ENCODE measurements around the gene B4GALNT4. TPM values are rescaled to one million over a fixed set of nuclear protein-coding genes. Genes with fewer than 3 reads are reported as not detected.
"Not testable (repeated sequence)": the region's sequence is repeated elsewhere in the genome, so short reads cannot be mapped to it uniquely, and the experiment has no call there.

B4GALNT4 gene
- total RNA-seq, 2 experiments from 2014 or later = 1.1 to 1.9 TPM

GRCh38 chr11:349270-349954 lies 19.9 kb upstream of the B4GALNT4 start:
- H3K9me3 Mint-ChIP-seq, H3K36me3 Mint-ChIP-seq, DNase-seq, H3K27me3 Mint-ChIP-seq, H3K27ac Mint-ChIP-seq, H3K4me3 Mint-ChIP-seq: not testable (repeated sequence)
- H3K4me1 Mint-ChIP-seq = peaks cover 33% of the 10 kb centered on the region

- H3K4me3 Mint-ChIP-seq, DNase-seq, H3K36me3 Mint-ChIP-seq, H3K9me3 Mint-ChIP-seq, H3K27me3 Mint-ChIP-seq: not testable (repeated sequence)
- Mint-ChIP-seq H3K4me1 (peaks cover 36% of the 10 kb centered on the region), H3K27ac (peak overlapping the region; percentile 36)
Observed at GRCh38 chr11:350033-350722, 19.1 kb upstream of the B4GALNT4 start.

GRCh38 chr11:350723-351255 lies 18.5 kb upstream of the B4GALNT4 start:
- H3K27me3 Mint-ChIP-seq = no peaks in the 10 kb centered on the region
- peak overlapping the region; percentile 36 for H3K27ac Mint-ChIP-seq

GRCh38 chr11:351411-351810 lies 17.9 kb upstream of the B4GALNT4 start:
- peaks cover 37% of the 10 kb centered on the region for H3K4me1 Mint-ChIP-seq
- H3K4me3 Mint-ChIP-seq = no peak overlapping the region
- peak overlapping the region; percentile 12 for H3K27ac Mint-ChIP-seq
- no peaks in the 10 kb centered on the region for H3K27me3 Mint-ChIP-seq
- H3K9me3 Mint-ChIP-seq = no peaks in the 10 kb centered on the region
- H3K36me3 Mint-ChIP-seq = no peaks in the 10 kb centered on the region
- no peak for DNase-seq

More at GRCh38 chr11:350723-351255, 18.5 kb upstream of the B4GALNT4 start:
- Mint-ChIP-seq H3K36me3 (no peaks in the 10 kb centered on the region), H3K4me1 (peaks cover 37% of the 10 kb centered on the region), H3K4me3 (no peak overlapping the region), H3K9me3 (no peaks in the 10 kb centered on the region)
- DNase-seq = no peak

DNA sequence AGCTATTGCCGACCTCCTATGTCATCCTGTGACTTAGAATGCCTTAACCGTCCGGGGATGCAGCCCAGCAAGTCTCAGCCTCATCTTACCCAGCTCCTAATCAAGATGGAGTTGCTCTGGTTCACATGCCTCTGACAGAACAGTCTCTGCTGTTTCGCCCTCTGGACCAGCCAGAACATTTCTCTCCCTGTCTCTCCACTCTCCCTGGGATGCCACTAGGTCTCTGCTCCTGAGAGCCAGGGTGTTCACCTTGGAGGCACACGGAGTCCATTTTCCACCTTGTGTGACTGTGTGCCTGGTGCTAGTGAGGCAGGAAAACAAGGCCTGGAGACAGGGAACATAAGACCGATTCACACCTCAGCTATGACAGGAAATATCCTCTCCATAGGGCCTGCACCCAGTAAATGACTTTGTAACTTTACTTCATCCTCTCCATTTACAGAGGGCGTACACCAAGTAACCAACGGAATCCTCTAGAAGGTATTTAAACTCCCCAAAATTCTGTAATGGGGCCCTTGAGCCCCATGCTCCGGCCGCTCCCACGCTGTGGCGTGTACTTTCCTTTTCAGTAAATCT lies 16.8 kb upstream of the B4GALNT4 start:
- Mint-ChIP-seq H3K9me3 (no peaks in the 10 kb centered on the region), H3K4me3 (no peak overlapping the region), H3K27ac (no peak overlapping the region), H3K27me3 (no peaks in the 10 kb centered on the region), H3K4me1 (peaks cover 37% of the 10 kb centered on the region), H3K36me3 (no peaks in the 10 kb centered on the region)
- no peak for DNase-seq

DNA sequence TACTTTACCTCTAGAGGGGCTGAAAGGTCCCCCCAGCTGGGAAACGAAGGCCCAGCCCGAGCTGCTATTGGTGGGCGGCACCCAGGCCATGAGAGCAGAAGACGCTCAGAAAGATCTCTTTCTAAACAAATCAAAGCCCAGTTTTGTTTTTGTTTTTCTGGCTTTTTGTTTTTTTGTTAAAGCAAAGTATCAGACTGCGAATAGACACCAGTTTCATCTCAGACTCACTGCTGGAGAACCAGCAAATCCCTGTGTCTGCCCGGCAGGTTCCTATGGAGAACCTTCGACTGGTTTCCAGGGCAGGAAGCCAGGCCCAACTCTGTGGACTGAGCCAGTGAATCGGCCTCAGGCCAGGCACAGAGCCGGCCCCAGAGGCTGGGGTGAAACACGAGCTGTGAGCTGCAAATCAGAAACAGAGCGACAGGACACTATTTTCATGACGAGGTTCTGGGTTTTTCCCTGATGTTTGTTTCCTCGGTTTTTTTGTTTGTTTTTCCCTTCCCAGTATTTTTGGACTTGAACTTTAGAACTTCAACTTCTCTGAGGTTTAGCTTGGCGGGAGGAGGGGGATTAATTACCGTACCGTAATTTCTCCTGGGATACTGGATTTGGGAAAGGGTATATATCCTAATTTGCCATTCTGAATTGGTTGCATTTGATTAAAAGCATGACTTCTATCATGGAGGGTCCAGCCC lies 16.0 kb upstream of the B4GALNT4 start:
- no peak for DNase-seq
- no peaks in the 10 kb centered on the region for H3K27me3 Mint-ChIP-seq
- H3K9me3 Mint-ChIP-seq = no peaks in the 10 kb centered on the region

DNA sequence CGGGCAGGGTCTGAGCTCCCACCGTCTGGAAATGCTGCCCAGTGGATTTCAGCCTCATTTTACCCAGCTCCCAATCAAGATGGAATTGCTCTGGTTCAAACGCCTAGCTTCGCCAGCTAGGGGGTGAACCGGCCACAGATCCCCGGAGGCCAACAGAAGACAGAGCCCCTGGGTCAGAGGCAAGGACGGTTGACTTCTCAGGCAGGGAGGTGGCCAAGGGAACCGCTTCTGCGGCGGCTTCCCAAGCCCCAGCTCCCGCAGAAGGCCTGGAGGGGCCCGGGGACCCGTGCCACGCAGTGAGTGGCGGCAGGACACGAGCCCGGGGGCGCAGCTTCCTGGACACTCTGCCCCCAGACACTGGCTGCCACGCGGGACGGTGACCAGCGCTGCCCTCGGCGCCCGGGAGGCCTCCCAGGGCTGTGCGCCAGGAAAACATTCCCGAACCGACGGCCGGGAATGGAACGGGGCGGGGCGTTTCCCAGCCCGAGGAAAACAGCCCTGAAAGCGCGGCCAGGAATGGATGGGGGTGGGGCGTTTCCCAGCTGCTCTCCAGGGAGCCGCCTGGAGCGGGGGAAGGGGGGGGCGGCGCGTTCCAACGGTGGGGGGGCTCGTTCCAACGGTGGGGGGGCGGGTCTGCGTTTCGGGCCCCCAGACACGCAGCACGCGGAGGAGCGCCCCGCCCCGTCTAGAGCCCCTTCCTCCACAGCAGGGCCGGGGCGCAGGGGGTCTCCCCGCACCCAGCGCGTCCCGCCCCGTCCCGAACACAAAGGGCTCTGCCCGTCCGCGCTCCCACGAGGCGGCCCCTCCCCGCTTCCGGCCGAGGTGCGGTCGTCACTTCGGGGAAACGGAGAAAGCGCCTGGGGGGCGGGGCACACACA lies 13.5 kb upstream of the B4GALNT4 start:
- Mint-ChIP-seq H3K4me3 (peak overlapping the region; percentile 84), H3K27ac (peak overlapping the region; percentile 94), H3K27me3 (no peaks in the 10 kb centered on the region), H3K4me1 (peaks cover 32% of the 10 kb centered on the region), H3K36me3 (no peaks in the 10 kb centered on the region), H3K9me3 (no peaks in the 10 kb centered on the region)
- peak; percentile 92 for DNase-seq

More for the DNA sequence above, 16.0 kb upstream of the B4GALNT4 start:
- Mint-ChIP-seq H3K4me3 (no peak overlapping the region), H3K36me3 (no peaks in the 10 kb centered on the region), H3K27ac (no peak overlapping the region), H3K4me1 (peaks cover 37% of the 10 kb centered on the region)

GRCh38 chr11:356610-357009 lies 12.7 kb upstream of the B4GALNT4 start:
- Mint-ChIP-seq H3K4me3 (no peak overlapping the region), H3K36me3 (no peaks in the 10 kb centered on the region), H3K4me1 (peaks cover 24% of the 10 kb centered on the region), H3K9me3 (peaks cover 2% of the 10 kb centered on the region), H3K27ac (no peak overlapping the region), H3K27me3 (no peaks in the 10 kb centered on the region)
- no peak for DNase-seq

GRCh38 chr11:357582-357981 lies 11.7 kb upstream of the B4GALNT4 start:
- peaks cover 19% of the 10 kb centered on the region for H3K4me1 Mint-ChIP-seq
- no peaks in the 10 kb centered on the region for H3K36me3 Mint-ChIP-seq
- H3K9me3 Mint-ChIP-seq = peaks cover 3% of the 10 kb centered on the region
- DNase-seq = no peak
- no peaks in the 10 kb centered on the region for H3K27me3 Mint-ChIP-seq
- H3K27ac Mint-ChIP-seq = no peak overlapping the region
- H3K4me3 Mint-ChIP-seq = no peak overlapping the region

GRCh38 chr11:358129-358800 lies 11.0 kb upstream of the B4GALNT4 start:
- Mint-ChIP-seq H3K4me1 (peaks cover 13% of the 10 kb centered on the region), H3K27ac (no peak overlapping the region), H3K27me3 (no peaks in the 10 kb centered on the region)

DNA sequence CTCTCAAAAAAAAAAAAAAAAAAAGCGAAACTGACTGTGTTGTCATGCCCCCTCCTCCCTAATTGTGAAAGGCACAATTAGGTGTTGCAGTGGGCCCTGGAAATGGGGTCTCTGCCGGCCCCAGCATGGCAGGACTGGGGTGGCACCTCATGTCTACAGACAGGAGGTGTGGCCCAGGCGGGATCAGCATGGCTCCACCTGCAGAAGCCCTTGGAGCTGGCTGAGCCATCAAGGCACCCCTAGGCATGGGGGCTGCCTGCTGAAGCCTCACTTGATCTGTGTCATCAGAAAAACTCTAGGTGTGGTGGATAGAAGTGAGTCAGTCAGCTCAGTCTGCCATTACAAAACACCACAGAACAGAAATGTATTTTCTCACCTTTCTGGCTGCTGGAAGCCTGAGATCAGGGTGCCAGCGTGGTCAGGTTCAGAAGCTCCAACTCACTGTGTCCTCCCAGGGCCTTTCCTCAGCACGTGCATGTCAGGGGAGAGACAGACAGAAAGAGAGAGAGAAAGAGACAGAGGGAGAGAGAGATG lies 10.1 kb upstream of the B4GALNT4 start:
- H3K4me1 Mint-ChIP-seq = peaks cover 5% of the 10 kb centered on the region
- peak; percentile 33 for DNase-seq

More at GRCh38 chr11:358129-358800, 11.0 kb upstream of the B4GALNT4 start:
- no peak overlapping the region for H3K4me3 Mint-ChIP-seq
- H3K36me3 Mint-ChIP-seq = no peaks in the 10 kb centered on the region
- peaks cover 3% of the 10 kb centered on the region for H3K9me3 Mint-ChIP-seq
- no peak for DNase-seq

DNA sequence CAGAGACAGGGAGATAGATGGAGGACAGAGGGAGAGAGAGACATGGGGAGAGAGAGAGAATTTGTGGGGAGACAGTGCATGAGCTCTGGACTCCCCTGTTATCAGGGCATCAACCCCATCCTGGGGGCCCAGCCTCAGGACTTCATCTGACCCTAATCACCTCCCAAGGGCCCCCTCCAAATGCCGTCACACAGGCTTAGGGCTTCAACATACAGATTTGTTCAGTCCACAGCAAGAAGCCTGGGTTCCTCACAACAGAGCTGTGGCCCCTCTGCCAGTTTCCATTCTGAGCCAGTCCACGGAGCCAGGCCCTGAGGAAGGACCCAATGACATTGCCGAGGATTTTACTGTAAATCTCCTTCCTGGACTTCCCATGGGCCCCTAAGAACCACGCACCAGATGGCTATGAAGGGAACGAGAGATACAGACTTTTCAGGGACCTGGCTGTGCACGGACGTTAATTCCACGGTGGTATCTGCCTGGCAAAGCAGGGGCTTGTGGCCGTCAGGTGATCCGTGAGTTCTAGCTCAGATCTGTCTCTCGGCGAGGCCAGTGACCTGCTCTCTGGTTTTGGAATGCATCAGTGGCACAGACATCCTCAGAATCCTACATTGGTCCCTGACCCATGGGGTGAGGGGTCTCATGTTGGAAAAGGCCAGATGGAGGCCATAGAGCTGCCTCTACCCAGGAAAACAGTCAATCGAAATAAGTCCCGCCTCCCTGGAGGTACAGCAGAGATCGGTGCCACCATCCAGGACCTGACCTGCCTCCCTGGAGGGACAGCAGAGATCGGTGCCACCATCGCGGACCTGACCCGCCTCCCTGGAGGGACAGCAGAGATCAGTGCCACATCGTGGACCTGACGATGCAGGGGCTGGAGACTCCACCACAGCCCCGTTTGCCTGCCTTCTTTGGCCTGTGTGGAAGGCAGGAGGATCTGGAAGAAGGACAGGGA lies 8.7 kb upstream of the B4GALNT4 start:
- Mint-ChIP-seq H3K4me1 (no peaks in the 10 kb centered on the region), H3K27ac (no peak overlapping the region), H3K36me3 (no peaks in the 10 kb centered on the region), H3K9me3 (peaks cover 3% of the 10 kb centered on the region), H3K27me3 (peaks cover 5% of the 10 kb centered on the region), H3K4me3 (no peak overlapping the region)
- DNase-seq = no peak

More for the DNA sequence above, 10.1 kb upstream of the B4GALNT4 start:
- Mint-ChIP-seq H3K27ac (no peak overlapping the region), H3K36me3 (no peaks in the 10 kb centered on the region), H3K9me3 (peaks cover 3% of the 10 kb centered on the region), H3K27me3 (no peaks in the 10 kb centered on the region), H3K4me3 (no peak overlapping the region)

All from activated naive CD8-positive, alpha-beta T cell treated with anti-CD3 and anti-CD28 coated beads for 36 hours (primary cell).